ENCODE results near the gene DEPDC7. TPM values are rescaled to one million over a fixed set of nuclear protein-coding genes. Genes with fewer than 3 reads are reported as not detected.

The DEPDC7 gene
- total and polyA plus RNA-seq, 2 of the 8 experiments (the other 6 are each of a cell fraction or from before 2014, with no cell fraction given), result 3.1 to 7.6 TPM

GRCh38 chr11:33025339-33025722 lies 9.7 kb downstream of the DEPDC7 start:
- Histone ChIP-seq H3K27me3 (replicated peaks in 1 of 4; ENCODE audit: control insufficient read depth in 3 of 4, extremely low read depth in 1 of 4, insufficient read depth in 3 of 4, low read length in 3 of 4) (no peaks in the 10 kb centered on the region), H3K4me1 (replicated peaks in 1 of 4; ENCODE audit: control insufficient read depth in 3 of 4, insufficient read depth in 4 of 4, low read length in 3 of 4) (no peaks in the 10 kb centered on the region), H2BK20ac (ENCODE audit: low read length) (no peak overlapping the region), H3K4me2 (ENCODE audit: insufficient read depth in 1 of 2, low read depth in 2 of 2, low read length in 2 of 2) (no peak overlapping the region), H4K5ac (ENCODE audit: insufficient read length, low read depth, low read length) (no peak overlapping the region), H3K36me3 (ENCODE audit: control insufficient read depth in 2 of 4, insufficient read depth in 4 of 4, low read length in 3 of 4) (no peaks in the 10 kb centered on the region), H3K4ac (replicated peaks; ENCODE audit: insufficient read length, low read depth, low read length) (no peak overlapping the region), H2BK15ac (ENCODE audit: low read length) (no peak overlapping the region), H3K18ac (ENCODE audit: extremely low read depth, low read length) (no peak overlapping the region), H2BK12ac (ENCODE audit: low read depth, low read length) (no peak overlapping the region), H2BK5ac (ENCODE audit: low read depth, low read length) (no peak overlapping the region), H3K4me3 (ENCODE audit: extremely low read depth in 1 of 4, insufficient read depth in 2 of 4, low read depth in 3 of 4, low read length in 4 of 4) (no peak overlapping the region), H4K8ac (ENCODE audit: extremely low read depth, insufficient read depth, low read length) (no peak overlapping the region), H3K23me2 (ENCODE audit: low read depth, low read length) (no peaks in the 10 kb centered on the region), H3K27ac (ENCODE audit: low read depth, low read length) (no peak overlapping the region), H2AFZ (ENCODE audit: low read length) (no peak overlapping the region), H3K9ac (replicated peaks in 1 of 4; ENCODE audit: extremely low read depth in 1 of 4, low read depth in 3 of 4, low read length in 3 of 4) (no peak overlapping the region), H3K9me3 (ENCODE audit: insufficient read depth in 2 of 2, low read depth in 1 of 2, low read length in 1 of 2) (no peaks in the 10 kb centered on the region), H4K91ac (replicated peaks; ENCODE audit: insufficient read length, low read length) (no peak overlapping the region), H2BK120ac (replicated peaks; ENCODE audit: low read depth, low read length) (no peak overlapping the region), H4K20me1 (replicated peaks in 1 of 2; ENCODE audit: control insufficient read depth in 1 of 2, insufficient read depth in 2 of 2, low read length in 2 of 2) (peaks cover 0 to 1% of the 10 kb centered on the region in 2 experiments), H3K14ac (ENCODE audit: insufficient read length) (no peak overlapping the region), H3K79me1 (ENCODE audit: low read depth, low read length) (no peaks in the 10 kb centered on the region), H3K56ac (replicated peaks; ENCODE audit: insufficient read length, low read depth, low read length) (no peak overlapping the region), H2AK5ac (ENCODE audit: low read depth, low read length) (no peak overlapping the region), H3K79me2 (ENCODE audit: control insufficient read depth in 1 of 2, insufficient read depth in 2 of 2, low read length in 2 of 2) (no peaks in the 10 kb centered on the region), H3K23ac (ENCODE audit: insufficient read length) (no peak overlapping the region)
- POLR2A ChIA-PET (ENCODE audit: partially characterized antibody), result interaction anchor here (0.9 to 2.7 kb wide), 4 partner anchors 9 to 14 kb away, joined by 3 to 12 read pairs (median 6); partner anchors contain the start of genes DEPDC7 and TCP11L1
- no peak for FAIRE-seq
- no peak for DNase-seq (ENCODE audit: low read depth in 1 of 2, low spot score in 2 of 2)
- WGBS, 2 experiments (ENCODE audit: extremely low coverage in 1 of 2, insufficient coverage in 1 of 2, insufficient read length in 1 of 2, insufficient replicate concordance in 2 of 2, low coverage in 1 of 2, low lambda C conversion rate in 2 of 2, missing lambda C conversion rate in 1 of 2), result 94% methylated on average over 3 of the region's 3 CpGs; no CpG with 5 or more reads in 1 of the 2 experiments
- CTCF ChIA-PET (ENCODE audit: partially characterized antibody), result interaction anchor here (0.7 to 2.8 kb wide), 3 partner anchors 10 to 657 kb away, joined by 3 to 13 read pairs (median 3); partner anchors contain the start of gene DEPDC7
- no peak for TF ChIP-seq MAX (IDR thresholded peaks at IDR 0.05)
- TF ChIP-seq TCF12 (IDR thresholded peaks at IDR 0.05; ENCODE audit: low read depth, low read length), result no peak
- no peak for TF ChIP-seq USF2 (IDR thresholded peaks at IDR 0.05; ENCODE audit: low read length)

All from H1 (cell line).